HG03354 (cell line): ENCODE measurements around the gene EFTUD2.

Experiments
- ATAC-seq: cut with Tn5 transposase; IDR thresholded peaks from one replicate; pipeline ENCODE4 v1.9.1; 2021; ENCODE audit warnings: mild to moderate bottlenecking; ENCODE audit not compliant: unreplicated experiment, poor library complexity, severe bottlenecking

The EFTUD2 gene

DNA sequence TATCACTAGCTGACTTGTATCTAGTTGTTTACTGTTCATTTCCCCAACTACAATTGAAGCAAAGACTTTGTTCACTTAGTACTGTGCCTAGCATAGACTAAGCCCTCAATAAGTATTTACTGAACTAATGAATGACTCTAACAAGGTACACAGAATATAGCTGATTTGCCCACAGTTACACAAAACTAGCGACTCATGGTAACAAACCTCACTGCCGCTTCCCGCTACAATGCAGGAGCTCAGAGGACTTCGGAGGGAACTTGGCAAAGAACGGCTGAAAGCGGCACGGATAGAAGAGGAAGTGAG is 524 bp downstream of the EFTUD2 start:
- ATAC-seq: no peak

DNA sequence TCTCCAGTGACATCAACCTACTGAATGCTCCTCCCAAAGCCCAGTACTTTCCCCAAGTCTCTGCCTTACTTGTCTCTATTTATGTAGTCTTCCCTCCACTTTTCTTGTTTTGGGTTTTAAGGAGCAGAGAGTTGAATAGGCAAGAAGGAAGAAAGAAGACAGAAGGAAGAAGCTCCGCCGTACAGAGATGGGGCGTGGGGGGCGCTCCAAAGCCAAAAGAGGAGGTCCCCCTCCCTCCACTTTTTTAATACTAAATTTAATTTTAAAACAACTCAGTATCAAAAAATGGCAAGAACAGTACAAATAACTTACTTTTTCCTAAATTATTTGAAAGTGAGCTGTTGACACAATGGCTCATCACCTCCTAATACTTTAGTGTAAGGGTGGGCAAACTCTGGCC is 4.6 kb downstream of the EFTUD2 start:
- ATAC-seq: no peak

DNA sequence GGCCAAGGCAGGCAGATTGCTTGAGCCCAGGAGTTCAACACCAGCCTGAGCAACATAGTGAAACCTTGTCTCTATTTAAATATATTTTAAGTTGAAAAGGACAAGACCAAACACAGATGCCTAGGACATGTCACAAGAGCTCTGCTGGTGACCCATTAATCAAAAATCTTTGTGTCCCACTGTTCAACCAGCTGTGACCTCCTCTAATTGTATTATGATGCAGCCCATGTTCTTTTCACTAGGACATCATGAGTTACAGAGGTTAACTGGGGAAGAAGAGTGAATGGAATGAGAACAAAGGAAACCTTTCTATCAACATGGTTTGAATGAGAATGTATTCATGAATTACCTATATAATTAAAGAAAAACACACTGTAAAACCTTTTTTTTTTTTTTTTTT is 7.0 kb downstream of the EFTUD2 start:
- no peak for ATAC-seq

DNA sequence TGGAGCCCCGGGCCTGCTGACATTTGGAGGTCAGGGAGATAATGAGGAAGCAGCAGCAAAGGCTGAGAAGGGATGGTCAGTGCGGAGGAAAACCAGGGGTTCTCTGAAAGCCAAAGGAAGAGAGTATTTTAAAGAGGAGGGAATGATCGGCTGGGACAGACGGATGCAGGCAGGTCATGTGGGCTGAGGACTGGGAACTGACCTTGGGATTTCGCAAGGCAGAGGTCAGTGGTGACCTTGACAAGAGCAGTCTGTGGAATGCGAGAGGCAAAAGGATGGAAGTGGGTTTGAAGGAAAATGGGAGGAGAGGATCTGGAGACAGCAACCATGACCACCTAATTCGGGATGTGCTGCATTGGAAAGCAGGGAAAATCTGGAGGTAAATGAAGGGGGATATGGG is 10.2 kb downstream of the EFTUD2 start:
- no peak for ATAC-seq

DNA sequence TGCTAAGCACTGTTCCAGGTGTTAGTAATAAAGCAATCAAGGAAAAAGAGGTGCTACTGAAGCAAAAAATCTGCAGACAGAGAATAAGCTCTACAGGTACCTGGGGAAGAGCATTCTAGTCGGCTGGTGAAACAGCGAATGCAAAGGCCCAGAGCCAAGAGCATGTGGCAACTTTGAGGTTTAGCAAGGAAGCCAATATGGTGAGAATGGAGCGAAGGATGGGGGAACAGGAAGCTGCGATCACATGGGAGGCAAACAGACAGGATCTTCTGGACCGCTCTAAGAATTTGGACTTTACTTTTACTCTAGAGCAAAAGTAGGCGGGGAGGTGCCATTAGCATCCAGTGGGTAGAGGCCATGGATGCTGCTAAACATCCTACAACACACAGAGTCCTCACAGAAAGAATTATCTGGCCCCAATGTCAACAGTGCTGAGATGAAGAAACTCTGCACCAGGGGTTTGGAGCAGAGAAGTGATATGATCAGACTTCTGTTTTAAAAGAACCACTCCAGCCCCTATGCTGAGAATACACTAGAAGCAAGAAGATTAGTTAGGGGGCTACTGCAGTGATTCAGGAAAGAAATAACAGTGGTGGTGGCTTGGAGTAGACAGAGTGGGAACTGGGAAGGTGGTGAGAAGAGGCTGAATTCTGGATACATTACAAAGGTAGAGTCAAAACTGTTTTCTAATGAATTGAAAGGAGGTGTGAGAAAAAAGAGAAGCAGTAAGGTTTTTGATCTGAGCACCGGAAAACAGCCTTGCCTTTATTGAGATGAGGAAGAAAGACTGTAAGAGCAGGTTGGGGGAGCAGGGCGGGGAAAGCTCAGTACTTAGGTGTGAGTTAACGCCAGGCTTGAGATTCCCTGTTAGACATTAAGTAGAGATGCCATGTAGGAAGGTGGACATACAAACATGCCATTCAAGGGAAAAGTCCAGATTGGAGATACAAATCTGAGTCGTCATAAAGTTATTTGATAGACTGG is 11.0 kb downstream of the EFTUD2 start:
- no peak for ATAC-seq

DNA sequence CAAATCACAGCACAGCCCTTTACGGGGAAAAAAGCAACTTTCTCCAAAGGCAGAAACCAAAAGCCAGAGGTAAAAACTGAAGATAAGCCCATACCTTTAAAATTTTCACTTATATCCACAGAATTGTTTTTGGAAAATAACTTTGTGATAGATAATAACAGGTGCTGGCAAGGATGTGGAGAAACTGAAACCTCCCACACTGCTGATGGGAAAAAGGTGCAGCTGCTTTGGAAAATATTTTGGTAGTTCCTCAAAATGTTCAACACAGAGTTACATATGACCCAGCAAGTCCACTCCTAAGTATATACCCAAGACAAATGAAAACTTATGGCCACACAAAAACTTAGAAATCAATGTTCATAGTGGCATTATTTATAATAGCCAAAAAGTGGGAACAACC is 12.2 kb downstream of the EFTUD2 start:
- ATAC-seq: no peak

DNA sequence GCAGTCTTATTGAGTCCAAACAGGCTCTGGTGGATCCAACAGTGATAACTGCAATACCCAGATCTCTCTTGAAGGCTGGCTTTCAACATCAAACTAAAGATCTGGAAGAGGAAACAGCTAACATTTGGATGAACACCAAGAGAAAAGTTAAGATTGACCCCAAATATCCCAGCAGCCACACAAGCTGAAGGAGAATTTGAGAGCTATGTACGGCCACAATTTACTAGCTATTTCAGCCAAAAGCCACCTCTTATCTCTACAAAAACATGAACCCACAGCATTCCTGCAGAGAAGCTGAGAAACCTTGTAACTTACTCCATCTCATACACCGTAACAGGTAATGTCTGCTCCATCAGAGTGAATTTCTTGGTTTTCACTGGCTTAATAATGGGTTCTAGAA is 14.3 kb downstream of the EFTUD2 start:
- no peak for ATAC-seq

DNA sequence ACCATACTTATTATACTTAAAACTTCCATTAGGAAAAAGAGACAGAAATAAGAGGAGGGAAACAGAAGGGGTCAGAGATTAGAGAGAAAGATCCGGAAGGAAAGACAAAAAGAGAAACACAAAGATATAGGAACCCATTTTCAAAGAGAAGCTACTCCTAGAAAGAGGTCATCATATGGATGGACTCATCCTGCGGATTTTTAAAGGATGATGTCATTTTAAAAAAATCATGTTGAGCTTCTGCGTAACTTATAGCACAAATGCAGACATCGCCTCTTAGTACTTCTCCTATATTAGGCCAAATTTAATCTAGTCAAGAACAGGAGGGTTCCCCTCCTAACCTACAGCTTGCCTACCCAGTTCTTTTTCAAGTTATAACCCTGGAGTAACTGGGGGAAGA is 18.1 kb downstream of the EFTUD2 start:
- ATAC-seq: no peak

DNA sequence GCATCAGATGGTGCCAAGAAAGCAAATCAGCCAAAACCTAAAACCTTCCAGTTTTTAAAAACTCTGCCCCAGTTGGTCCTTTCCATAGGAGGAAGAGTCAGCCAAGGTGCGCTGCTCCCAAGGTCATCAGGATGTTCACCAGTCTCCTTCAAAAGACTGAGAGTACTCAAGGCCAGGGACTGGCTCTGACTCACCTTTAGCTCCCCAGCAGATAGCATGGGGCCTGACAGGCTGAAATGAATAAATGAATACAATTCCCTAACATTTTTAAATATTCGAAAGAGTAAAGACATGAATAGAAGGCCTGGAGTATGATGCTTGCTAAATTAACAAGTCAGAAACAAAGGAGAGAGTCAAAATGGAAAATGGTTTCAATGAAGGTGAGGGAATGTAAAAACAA is 19.2 kb downstream of the EFTUD2 start:
- no peak for ATAC-seq

DNA sequence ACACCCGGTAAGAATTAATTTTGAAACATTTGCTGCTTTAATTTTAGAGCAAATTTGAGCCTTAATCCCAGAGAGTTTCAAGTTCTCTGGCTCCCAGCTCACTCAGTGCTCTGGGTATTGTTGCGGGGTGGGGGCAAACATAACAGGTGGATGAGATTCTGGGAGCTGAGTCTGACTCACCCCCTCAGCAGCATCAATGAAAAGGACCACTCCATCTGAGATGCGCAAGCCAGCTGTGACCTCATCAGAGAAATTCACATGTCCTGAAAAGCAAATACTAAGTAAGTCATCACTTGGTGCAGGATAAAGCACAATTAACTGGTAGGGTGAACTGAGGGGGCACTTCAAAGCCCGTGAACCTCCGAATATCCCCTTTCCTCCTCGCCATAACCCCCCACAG is 19.9 kb downstream of the EFTUD2 start:
- ATAC-seq: no peak

DNA sequence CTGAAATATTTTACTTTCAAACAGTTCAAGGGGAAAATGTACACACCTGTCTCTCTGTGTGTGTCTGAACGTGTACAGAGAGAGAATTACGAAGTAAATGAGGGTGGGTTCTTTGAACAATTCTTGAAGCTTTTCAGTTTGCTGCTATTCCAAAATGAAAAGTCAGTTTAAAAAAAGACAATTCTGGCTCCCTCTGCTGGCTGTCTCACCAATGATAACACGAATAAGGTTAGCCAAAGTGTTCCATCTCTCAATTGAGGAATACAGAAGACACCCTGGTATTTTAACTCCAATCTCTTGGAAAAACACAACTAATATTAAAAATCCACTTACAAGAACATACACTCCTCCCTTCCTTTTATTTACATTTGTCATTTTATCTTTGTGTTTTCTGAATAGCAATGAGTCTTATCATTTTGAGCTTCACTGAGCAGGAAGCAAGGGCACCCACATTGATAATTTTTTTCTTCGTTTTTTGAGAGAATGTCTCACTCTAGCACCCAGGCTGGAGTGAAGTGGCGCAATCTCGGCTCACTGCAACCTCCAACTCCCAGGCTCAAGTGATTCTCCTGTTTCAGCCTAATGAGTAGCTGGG is 20.5 kb downstream of the EFTUD2 start:
- no peak for ATAC-seq

DNA sequence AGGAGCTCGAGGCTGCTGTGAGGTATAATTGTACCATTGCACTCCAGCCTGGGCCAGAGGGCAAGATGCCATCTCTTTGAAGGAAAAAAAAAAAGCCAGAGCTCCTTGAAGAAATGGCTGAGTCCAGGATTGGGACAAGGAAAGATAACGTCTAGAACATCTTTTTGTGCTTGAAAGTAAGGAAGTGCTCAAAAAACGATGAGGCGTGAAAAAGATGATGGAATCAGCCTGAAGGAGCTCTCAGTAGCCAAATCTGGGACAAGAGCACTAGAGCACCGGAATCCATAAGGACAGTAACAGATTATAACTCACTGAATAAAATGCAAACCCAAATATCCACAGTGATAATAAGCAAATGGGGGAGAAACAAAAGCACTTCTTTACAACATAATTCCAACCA is 22.1 kb downstream of the EFTUD2 start:
- ATAC-seq: no peak

DNA sequence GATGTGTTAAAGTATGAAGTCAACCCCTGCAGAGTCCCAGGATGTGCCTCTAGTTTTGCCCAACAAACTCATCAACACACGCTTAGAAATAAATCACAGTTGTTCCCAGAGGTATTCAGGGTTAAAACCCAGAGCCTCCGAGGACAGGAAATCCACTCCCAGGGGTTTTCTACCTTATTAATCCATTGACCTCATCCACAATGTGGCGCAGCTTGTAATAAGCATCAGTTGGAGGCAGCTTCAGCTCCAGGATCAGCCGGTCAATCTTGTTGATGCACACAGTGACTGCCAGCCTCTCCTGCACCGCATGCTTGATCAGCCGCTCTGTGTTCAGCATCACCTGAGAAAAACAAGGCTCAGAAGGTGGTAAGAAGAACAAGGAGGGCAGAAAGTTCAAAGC is 23.5 kb downstream of the EFTUD2 start:
- no peak for ATAC-seq

DNA sequence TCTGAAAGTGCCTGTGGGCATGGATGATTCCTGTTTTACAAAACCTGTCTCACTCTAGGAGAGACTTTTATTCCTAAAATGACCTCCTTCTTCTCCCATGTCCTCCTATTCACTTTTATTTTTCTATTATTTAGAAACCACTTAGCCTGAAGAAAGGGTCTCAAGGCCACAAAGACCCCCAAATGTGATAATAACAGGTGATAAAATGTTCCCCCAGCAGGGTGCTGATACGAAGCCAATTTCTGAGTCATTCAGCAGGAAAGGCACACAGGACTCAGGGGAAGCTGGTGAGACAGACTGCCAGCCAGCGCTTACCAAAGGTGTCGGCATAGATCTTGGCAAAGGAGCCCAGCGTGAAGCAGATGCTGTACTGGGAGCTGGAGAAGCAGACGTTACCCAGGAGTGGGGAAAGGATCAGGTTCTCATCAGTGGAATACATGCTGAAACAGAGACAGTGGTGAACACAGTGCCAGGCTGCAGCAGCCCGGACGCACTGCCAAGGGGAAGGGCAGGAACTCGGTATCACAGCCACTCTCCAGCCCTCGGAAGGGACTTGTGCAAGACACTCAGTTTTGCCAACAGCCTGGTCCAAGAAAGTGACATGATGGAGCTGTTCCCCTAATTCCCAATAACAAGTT is 27.0 kb downstream of the EFTUD2 start:
- no peak for ATAC-seq

DNA sequence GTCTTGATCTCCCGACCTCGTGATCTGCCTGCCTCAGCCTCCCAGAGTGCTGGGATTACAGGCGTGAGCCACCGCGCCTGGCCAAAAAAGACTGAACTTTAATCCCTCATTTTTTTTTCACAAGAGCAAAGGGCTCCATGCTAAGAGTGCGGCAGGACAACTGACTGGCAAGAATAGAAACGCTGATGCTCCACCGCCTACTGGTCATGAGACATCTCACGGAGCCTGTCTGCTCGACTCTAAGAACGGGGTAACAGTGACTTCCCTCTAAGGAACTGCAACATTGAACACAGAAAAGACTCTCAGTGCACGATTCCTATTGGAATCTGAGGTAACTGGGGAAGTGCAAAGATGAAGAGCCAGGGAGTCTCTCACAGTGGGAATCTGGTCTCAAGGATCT is 27.7 kb downstream of the EFTUD2 start:
- no peak for ATAC-seq

DNA sequence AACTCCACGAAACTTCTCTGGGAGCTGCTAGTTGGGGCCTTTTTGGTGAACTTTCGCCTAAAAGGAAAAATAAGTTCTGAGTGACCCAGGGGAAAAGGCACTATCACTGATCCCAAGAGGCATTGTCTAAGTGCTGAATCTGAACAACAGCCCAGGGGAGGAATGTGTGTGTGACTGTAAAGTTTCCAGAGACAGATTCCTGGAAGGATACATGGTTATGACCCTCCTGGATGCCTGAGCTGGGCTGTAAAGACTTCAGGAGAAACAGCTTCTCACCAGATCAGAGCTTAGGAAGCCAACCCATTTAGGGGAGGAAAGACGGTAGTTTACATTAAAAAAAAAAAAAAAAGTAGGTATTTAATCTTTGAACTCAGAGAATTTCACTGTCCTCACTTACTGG is 31.4 kb downstream of the EFTUD2 start:
- ATAC-seq: no peak

DNA sequence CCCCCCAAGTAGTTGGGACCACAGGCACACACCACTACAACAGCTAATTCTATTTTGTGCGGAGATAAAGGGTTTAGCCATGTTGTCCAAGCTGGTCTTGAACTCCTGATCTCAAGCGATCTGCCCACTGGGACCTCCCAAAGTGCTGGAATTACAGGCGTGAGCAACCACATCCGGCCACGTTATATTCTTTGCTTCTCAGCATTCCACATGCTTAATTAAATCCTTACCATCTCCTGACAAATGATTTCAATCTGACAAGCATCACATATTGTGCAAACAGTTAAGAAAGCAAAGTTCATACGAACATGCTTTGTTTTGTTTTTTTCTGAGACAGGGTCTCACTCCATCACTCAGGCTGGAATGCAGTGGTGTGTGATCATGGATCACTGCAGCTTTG is 33.3 kb downstream of the EFTUD2 start:
- ATAC-seq: no peak

DNA sequence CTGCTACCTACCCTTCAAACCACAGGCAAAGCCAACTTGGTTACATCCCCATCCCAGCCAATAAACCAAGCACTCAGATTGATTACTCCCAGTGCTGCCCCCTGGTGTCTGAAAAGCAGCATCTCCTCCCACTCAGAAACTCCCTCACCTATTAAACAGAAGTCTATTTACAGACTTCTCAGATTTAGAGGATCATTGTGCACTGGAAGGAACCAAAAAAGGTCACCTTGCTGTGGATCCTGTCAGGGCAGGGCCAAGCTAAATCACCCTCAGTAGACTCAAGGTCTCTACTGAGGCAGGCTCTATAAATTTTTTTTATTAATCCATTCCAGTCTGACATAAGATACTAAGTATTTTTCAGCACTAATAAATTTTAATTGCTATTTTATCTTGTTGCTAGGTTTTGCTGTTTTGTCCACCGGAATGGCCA is 34.0 kb downstream of the EFTUD2 start:
- ATAC-seq: peak; percentile 46

DNA sequence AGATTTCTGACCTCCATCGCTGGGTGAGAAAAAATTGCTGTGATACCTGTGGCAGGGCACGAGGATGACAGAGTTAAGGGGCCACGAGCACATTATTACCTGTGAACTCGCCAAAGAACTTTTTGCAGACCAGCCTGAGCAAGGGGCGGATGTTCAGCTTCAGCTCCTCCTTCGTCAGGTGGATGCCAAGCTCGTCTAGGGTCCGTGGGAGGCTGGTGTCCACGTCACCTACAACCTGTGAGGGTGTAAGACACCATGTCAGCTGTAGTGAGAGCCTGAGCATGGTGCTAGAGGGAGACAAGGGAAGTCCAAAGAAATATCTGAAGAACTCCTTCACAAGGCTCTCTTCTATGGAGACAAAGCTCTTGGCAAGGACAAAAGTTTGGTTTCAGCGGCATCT is 34.4 kb downstream of the EFTUD2 start:
- ATAC-seq: no peak

DNA sequence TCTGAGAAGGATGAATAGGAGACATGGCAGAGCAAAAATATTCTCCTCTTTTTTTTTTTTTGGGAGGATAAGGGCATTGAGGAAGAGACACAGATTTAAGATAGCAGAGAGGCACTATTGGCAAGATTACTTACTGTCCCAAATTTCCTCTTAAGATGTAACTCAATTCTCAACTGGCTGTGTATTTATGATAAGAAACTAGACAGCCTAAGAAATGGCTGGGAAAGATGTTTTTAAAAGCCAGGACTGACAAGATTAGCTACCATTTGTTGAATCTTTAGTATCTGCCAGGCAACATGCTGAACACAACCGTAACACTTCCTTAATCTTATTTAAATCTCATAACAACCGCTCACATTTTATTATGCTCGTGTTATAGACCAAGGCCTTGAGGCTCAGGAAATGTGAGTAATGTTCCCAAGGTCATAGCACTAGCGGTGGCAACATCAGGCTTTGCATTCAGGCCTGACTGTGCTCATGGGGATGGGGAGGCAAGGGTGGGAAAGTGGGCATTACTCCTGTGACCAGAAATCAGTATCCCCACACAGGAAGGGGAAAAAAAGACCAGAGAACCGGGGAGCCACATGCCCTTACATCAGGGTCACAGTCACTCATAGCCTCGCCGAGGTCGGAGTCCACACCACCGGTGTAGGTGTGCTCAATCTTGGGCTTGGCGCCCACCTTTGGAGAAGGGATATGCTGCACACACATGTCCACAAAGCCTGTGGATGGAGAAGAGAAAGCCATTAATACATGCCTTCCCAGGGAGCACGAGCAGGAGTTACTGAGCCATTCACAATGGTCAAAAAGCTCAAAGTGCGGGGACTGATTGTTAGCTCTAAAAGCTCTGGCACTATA is 36.0 kb downstream of the EFTUD2 start:
- no peak for ATAC-seq
